HG02938 (cell line): ENCODE data around the gene TAS2R13.

Experiments used
- ATAC-seq: cut with Tn5 transposase; IDR thresholded peaks from one replicate; pipeline ENCODE4 v1.9.1; 2021; ENCODE audit warnings: mild to moderate bottlenecking, moderate library complexity; ENCODE audit not compliant: unreplicated experiment

Gene TAS2R13, protein sequence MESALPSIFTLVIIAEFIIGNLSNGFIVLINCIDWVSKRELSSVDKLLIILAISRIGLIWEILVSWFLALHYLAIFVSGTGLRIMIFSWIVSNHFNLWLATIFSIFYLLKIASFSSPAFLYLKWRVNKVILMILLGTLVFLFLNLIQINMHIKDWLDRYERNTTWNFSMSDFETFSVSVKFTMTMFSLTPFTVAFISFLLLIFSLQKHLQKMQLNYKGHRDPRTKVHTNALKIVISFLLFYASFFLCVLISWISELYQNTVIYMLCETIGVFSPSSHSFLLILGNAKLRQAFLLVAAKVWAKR

DNA sequence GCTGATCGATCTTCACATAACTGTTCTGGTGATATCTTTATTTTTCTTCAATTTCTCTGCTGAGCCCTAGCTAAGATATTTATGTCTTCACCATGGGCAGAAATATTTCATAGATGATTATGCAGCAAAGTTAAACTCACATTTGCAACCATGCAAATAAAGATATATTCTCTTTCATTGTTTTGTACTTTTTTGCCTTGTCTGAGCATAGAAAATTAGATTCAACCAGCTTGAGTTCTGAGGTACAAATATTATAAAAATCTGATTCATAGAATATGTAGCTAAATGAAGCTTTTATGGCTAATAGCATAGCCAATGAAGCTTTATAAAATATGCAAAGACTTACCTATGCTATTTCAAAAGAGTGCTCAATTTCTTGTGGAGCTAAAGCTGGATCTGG is at the start of gene TAS2R13:
TSS of gene TAS2R13 (minus strand) at position 101 of the 400 bp plus-strand sequence. CDS start 264 bp downstream, outside the sequence.
- ATAC-seq: no peak

DNA sequence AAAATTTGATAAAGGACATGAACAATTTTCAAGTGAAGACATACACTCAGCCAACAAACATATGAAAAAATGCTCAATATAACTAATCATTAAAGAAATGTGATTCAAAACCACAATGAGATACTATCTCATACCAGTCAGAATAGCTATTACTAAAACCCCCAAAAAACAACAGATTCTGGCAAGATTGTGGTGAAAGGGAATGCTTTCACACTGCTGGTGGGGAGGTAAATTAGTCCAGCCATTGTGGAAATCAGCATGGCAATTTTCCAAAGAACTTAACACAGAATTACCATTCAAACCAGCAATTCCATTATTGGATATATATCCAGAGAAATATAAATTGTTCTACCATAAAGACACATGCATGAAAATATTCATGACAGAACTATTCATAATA is 48.4 kb upstream of the TAS2R13 start:
- ATAC-seq: no peak

DNA sequence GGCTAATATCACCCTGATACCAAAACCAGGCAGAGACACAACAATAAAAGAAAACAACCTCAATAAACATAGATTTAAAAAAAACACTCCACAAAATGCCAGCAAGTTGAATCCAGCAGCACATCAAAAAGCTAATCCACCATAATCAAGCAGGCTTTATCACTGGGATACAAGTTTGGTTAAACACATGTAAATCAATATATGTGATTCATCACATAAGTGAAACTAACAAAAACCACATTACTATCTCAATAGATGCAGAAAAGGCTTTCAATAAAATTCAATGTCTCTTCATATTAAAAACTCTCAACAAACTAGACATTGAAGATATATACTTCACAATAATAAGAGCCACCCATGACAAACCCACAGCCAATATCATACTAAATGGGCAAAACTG is 46.7 kb upstream of the TAS2R13 start:
- ATAC-seq: no peak

DNA sequence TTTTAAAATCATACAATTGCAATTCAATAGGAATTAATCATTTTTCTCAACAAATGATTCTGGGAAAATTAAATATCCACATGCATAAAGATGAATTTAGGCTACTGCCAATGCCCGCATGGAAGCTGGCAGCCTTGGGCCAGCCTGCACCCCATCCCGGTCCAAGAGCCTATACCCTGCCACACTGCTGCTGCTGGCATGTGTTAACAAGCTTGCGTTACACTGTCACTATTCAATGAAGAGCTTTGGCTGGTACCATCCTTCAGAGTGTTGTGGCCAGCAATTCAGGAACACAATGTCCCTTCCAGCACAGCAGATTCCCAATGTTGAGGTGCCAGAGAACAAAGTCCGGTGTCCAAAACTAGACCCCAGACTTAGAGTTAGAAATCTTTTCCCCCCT is 43.3 kb upstream of the TAS2R13 start:
- no peak for ATAC-seq

DNA sequence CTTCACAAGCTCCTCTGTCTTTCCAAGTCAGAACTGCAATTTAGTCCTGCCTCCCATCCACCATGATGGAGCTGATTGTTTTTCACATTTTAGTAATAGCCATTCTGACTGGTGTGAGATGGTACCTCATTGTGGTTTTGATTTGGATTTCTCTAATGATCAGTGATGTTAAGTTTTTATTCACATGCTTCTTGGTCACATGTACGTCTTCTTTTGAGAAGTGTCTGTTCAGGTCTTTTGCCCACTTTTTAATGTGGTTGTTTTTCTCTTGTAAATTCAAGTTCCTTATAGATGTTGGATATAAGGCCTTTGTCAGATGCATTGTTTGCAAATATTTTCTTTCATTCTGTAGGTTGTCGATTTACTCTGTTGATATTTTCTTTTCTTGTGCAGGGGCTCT is 33.8 kb upstream of the TAS2R13 start:
- no peak for ATAC-seq

DNA sequence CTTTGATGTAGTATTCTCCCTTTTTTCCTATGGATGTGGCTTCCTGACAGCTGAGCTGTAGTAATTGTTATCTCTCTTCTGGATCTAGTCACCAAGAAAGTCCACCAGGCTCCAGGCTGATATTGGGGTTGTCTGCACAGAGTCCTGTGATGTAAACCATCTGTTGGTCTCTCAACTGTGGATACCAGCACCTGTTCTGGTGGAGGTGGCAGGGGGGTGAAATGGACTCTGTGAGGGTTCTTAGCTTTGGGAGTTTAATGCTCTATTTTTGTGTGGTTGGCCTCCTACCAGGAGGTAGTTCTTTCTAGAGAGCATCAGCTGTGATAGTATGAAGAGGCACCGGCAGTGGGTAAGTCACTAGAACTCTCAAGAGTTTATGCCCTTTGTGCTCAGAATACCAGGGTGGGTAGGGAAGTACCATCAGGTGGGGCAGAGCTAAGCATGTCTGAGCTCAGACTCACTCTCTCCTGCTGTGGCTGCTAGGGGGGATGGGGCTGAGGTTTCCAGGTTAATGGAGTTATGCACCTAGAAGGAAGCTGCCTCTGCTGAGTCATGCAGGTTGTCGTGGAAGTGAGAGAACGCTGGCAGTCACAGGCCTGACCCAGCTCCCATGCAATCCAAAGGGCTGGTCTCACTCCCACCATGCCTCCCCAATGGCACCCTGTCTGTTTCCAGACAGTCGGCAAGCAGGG is 32.7 kb upstream of the TAS2R13 start:
- ATAC-seq: no peak

DNA sequence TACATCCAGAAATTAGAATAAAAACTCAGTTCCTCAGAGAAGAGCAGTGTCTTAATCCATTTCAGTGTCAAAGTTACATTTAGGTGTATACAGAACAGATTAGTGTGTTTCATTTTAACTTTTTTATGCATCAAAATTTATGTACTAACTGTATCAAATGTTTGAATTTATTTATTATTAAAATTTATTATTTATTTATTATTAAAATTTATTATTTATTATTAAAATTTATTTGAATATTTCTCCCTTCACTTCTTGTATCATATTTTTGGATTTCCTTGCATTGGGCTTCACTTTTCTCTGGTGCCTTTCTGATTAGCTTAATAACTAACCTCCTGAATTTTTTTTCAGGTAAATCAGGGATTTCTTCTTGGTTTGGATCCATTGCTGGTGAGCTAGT is 32.0 kb upstream of the TAS2R13 start:
- no peak for ATAC-seq

DNA sequence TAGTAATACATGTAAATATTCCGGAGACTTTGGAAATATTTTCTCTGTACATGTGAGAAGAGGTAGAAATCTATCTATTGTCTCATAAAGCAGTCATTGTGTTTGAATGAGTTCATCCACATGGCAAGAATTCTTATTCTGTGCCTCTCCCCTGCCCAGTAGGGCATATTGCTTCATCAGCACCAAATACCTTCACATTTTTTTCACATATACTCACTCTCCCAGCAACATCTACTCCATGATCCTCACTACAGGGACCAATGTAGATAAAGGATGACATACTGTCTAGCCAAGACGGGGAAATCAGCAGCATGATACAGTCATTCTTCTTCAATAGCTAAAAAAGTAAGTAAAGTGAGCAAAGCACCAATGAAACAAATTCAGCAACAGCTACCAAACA is 31.0 kb upstream of the TAS2R13 start:
- ATAC-seq: no peak

DNA sequence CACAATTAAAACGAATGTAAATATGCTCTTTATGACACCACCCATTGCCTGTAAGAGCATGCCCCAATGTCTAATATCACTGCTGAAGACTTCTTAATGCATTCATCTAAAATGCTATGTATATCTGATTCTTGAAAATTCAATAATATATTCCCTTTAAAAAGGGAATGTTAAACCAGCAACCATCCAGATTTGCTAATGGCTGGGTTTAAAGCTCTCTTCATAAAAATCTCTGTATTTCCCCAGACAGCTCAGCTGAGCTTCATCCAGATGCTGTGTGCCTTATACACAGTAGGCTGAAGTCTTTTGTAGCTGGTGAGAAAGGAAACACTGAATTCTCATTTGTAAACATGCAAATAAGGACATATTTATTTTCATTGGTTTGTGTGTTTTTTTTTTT is 29.8 kb upstream of the TAS2R13 start, which contains the start of gene TAS2R14:
TSS of gene TAS2R14 (minus strand) at position 101 of the 400 bp plus-strand sequence. CDS start at position 45, 56 bp downstream.
- no peak for ATAC-seq

DNA sequence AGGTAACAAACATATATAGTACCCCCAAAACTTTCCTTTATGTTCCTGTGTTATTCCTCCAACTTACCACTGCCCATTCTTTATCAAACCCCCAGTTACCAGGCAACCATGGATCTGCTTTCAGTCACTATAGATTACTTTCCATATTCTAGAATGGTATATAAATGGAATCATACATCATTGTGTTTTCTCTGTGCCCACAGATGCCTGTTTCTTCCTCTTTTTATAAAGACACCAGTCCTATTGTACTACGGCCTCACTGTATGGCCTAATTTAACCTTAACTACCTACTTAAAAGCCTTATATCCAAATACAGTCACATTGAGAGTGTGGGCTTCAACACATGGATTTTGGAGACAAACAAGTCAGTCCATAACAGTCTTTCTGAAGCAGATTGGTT is 27.1 kb upstream of the TAS2R13 start:
- no peak for ATAC-seq

DNA sequence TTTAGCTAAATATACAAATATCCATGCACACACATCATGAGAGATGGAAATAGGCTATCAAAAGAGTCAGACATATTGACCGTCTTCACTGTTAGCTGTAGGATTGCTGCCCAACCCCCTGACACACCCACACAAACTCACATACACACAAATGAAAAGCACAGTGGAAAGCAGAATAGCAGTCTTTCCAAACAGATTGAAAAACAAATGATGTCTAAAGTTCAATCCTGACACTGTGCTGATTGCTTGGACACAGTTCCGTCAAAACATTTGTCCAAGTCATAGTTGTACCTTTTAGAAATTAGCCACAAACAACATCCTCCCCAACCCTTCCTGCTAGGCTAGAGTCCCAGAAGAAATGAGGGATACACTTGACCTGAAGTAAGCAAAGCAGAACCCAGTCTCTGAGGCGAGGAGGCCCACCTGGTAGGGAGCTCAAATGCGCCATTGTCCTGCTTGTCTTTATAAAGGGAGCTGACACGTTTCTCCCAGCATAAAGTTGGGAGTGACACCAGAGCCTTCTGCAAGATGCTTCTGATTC is 19.5 kb upstream of the TAS2R13 start, which contains the start of gene PRH2:
TSS of gene PRH2 (plus strand) at position 491 of the 541 bp plus-strand sequence. CDS start at position 529, 38 bp downstream.
- ATAC-seq: no peak

DNA sequence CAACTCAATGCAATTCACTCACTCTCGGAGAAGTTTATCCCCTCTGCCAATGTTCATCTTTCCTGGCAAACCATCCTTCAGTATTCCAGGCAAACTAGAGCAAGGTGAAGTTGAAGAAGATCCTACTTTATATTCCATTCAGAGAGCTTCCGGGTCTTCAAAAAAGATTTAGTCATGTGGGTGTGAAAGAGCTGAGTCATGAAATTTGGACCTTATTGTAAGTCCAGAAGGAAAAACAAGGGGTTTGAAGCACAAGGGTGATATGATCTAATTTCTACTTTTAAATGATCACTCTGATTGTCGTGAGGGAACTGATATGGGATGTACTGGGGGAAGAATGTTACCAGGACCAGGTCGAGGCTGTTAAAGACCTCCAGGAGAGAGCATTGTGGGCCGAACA is 16.9 kb upstream of the TAS2R13 start:
- no peak for ATAC-seq

DNA sequence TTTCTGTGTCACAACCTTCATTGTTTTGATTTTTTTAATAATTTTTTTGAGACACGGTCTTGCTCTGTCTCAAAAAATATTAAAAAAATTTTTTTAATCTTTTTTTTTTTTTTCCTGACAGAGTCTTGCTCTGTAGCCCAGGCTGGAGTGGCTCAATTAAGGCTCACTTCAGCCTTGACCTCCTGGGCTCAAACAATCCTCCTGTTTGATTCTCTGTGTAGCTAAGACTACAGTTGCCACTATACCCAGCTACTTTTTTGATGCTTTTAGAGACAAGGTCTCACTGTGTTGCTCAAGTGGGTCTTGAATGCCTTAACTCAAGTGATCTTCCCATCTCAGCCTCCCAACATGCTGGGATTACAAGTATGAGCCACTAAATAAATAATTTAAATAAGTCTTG is 10.4 kb upstream of the TAS2R13 start:
- no peak for ATAC-seq

DNA sequence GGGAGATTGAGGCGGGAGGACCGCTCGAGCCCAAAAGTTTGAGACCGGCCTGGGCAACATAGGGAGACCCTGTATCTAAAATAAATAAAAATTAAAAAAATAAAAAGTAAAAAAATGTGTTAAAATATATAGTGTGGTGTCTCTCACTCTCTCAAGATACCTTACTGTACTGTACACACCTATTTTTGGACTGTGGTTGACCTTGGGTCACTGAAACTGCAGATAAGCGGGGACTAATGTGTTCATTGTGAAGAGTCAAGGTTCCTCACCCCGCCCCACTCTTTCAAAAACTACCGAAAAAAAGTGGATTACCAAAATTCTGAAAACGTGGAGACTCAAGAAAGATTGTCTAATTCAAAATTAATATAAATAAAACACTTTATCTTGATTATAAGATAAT is 1.0 kb upstream of the TAS2R13 start:
- no peak for ATAC-seq

DNA sequence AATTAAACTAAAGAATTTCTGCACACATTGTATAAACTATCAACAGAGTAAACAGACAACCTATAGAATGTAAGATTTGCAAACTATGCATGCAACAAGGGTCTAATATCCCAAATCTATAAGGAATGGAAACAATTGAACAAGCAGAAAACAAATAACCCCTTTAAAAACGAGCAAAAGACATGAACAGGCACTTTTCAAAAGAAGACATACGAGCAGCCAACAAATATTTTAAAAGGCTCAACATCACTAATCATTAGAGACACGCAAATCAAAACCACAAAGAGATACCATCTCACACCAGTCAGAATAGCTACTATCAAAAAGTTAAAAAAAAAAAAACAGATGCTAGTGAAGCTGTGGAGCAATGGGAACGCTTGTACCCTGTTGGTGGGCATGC is 4.7 kb downstream of the TAS2R13 start:
- ATAC-seq: no peak

DNA sequence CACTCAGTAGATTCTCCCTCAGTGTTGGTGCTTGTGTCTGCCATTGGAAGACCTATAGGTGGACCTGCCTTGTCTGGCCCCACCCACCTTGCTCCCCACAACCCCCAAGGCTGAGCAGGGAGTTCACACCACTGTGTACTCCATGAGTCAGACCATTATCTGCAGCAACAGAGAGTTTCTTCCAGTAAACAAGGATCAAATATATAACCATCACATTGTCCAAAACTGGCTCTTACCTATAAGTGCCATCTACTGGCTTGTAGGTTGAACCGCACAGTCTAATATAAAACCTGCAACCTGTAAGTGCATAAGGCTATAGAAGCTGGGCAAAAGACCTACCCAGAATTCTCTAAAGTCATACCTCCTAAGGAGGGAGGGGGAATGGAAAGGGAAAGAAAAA is 7.9 kb downstream of the TAS2R13 start:
- no peak for ATAC-seq

DNA sequence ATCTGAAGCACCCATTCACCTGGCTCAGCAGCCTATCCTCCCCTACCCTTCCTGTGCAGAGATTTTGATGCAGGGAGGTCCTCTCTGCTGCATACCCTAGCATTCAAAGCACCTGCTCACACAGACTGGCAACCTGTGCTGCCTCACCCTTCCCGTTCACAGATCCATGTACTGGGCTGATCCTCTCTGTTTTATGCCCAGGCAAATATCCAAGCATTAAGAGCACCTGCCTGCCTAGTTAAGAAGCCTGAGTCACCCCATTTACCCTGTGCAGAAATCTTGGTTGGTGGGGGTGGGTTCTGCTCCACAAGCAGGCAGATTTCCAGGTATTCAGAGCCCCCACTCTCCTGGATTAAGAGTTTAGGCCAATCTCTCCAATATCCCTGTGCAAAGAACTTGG is 8.4 kb downstream of the TAS2R13 start:
- no peak for ATAC-seq

DNA sequence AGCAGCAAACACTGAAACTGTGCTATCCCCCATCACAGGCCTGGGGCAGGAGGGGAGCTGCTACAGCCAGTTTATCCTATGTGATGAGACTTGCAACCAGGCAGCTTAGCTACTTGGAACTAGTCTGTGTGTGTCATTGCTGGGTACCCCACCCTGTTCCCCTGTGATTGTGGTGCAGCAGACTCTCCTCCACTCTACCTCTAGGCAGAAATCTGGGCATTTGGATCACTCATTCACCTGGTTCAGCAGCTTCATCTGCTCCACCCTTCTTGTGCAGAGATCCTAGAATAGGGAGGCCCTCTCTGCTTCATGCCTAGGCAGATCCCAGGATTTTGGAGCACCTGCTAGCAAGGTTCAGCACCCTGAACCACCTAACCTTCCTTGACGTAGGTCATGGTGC is 8.8 kb downstream of the TAS2R13 start:
- ATAC-seq: no peak

DNA sequence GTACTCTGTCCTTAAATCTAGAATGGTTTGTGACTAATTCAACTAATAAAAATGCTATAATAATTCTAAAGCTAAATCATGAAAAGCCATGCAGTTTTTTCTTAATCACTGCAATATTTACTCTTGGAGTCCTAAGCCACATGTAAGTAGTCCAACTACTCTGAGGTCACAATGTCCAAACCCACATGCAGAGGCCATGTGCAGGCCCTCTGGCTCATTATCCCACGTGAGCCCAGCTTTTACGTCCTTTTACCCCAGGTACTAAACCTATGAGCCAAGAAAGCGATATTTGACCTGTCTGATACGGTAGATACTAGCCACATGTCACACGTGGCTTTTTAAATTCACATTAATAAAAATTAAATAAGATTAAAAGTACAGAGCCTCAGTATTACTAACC is 12.5 kb downstream of the TAS2R13 start:
- ATAC-seq: no peak

DNA sequence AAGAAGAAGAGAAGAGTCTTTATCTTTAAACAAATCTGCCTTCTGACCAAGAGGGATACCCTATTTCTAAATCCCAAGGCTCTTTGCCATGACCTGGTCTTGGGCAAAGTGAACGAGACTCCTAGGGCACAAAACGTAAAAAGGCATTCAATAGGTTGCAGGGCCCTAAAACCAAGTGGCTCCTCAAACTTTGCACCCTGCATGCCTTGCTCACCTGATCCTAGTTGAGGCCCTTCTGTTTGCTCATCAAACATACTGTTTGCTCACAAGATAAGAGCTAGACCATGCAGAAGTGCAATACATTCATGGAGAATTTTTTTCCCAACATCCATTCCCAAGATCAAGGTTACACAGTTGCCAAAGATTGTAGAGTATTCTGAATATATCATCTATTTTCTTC is 17.4 kb downstream of the TAS2R13 start:
- no peak for ATAC-seq

DNA sequence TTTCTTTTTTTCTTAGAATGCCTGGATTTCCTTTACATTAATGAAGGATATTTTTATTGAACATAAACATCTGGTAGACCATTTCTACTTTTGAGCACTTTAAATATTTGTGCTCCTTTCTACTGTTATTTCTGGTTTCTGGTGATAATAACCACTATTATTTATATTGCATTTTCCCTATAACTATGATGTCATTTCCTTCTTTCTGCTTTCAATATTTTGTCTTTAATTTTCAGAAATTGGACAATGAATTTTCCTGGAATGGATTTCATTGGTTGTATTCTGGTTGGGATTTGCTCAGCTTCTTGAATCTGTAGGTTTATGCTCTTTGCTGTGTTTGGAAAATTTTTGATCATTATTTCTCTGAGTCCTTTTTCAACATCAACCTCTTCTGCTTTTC is 20.1 kb downstream of the TAS2R13 start:
- ATAC-seq: no peak

DNA sequence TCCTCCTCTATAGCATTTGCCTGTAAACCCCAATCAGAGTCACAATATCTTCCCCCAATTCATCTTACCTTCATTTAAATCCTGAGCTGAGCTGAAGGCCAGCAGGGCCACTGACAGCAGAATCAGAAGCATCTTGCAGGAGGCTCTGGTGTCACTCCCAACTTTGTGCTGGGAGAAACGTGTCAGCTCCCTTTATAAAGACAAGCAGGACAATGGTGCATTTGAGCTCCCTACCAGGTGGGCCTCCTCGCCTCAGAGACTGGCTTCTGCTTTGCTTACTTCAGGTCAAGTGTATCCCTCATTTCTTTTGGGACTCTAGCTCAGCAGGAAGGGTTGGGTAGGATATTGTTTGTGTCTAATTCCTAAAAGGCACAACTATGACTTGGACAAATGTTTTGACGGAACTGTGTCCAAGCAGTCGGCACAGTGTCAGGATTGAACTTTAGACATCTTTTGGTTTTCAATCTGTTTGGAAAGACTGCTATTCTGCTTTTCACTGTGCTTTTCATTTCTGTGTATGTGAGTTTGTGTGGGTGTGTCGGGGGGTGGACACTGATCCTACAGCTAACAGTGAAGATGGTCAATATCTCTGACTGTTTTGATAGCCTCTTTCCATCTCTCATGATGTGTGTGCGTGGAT is 25.2 kb downstream of the TAS2R13 start, which contains the start of gene PRH1:
TSS of gene PRH1 (minus strand) at position 170 of the 640 bp plus-strand sequence. CDS start at position 132, 38 bp downstream.
- ATAC-seq: no peak
